ENCODE measurements around the gene ZNF727.

DNA sequence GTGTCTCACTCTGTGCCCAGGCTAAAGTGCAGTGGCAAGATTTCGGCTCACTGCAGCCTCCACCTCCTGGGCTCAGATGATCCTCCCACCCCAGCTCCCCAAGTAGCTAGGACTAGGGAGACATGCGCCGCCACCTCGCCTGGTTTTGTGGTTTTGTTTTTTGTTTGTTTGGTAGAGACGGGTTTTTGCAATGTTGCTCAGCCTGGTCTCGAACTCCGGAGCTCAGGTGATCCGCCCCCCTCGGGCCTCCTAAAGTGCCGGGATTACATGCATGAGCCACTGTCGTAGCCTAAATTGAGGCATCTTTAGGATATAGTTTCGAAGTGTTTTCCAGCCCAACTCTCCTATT is 781 bp downstream of the ZNF727 start:
- TF ChIP-seq, protein P1, sequence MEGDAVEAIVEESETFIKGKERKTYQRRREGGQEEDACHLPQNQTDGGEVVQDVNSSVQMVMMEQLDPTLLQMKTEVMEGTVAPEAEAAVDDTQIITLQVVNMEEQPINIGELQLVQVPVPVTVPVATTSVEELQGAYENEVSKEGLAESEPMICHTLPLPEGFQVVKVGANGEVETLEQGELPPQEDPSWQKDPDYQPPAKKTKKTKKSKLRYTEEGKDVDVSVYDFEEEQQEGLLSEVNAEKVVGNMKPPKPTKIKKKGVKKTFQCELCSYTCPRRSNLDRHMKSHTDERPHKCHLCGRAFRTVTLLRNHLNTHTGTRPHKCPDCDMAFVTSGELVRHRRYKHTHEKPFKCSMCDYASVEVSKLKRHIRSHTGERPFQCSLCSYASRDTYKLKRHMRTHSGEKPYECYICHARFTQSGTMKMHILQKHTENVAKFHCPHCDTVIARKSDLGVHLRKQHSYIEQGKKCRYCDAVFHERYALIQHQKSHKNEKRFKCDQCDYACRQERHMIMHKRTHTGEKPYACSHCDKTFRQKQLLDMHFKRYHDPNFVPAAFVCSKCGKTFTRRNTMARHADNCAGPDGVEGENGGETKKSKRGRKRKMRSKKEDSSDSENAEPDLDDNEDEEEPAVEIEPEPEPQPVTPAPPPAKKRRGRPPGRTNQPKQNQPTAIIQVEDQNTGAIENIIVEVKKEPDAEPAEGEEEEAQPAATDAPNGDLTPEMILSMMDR (IDR thresholded peaks at IDR 0.05; ENCODE audit: low read length): no peak
- TF ChIP-seq EZH2 (optimal IDR thresholded peaks at IDR 0.05; ENCODE audit: low read depth, low read length) (no peak), EZH2phosphoT487 (IDR thresholded peaks at IDR 0.05; ENCODE audit: low read length) (no peak)

Data from MM.1S (cell line).